Peyer's patch (tissue), 4 donors: ENCODE data around the gene MRPL33.

Experiments used
- CTCF ChIP-seq, 6 experiments: fragments of 450-650 bp in 4 of 6; fragments of 200-600 bp in 2 of 6; sonication (generic) in 1 of 6; IDR thresholded peaks; one replicate each; pipeline ENCODE4 v1.5.1; 2017 to 2019; ENCODE audit warnings: antibody characterized with exemption in 6 of 6, mild to moderate bottlenecking in 3 of 6, moderate library complexity in 1 of 6
- POLR2A ChIP-seq, 2 donors: fragments of 450-650 bp; IDR thresholded peaks; one replicate each; pipeline ENCODE4 v1.5.1; 2017; ENCODE audit warnings: antibody characterized with exemption in 2 of 2, mild to moderate bottlenecking in 2 of 2, moderate library complexity in 2 of 2

- TF ChIP-seq CTCF (IDR thresholded peaks at IDR 0.05) (no peak), POLR2A (IDR thresholded peaks at IDR 0.05) (no peak)
Measured at GRCh38 chr2:27822049-27822448, 50.5 kb downstream of the MRPL33 start.
